SK-N-SH (cell line): ENCODE measurements around the gene CCDC18.

Source experiments
- CHD2 ChIP-seq: fragments of 150-350 bp; IDR thresholded peaks from 2 replicates; pipeline ENCODE4 v1.6.1; 2018; ENCODE audit warnings: low read length; ENCODE audit not compliant: partially characterized antibody
- CTCF ChIP-seq: fragments of 200-600 bp; sonication (generic); IDR thresholded peaks from 2 replicates; pipeline ENCODE4 v1.6.1; 2017; ENCODE audit warnings: antibody characterized with exemption, mild to moderate bottlenecking, moderate library complexity
- EP300 ChIP-seq, 2 experiments: IDR thresholded peaks; 2 replicates each; pipeline versions ENCODE4 v1.4.0 to v1.6.1; 2012; ENCODE audit warnings: borderline replicate concordance in 1 of 2, low read depth in 1 of 2, low read length in 1 of 2
- EZH2phosphoT487 ChIP-seq: fragments of 200-600 bp; sonication (generic); IDR thresholded peaks from 2 replicates; pipeline ENCODE4 v1.6.1; 2017; ENCODE audit warnings: low read depth, mixed run types, mild to moderate bottlenecking, antibody characterized with exemption, moderate library complexity, borderline replicate concordance
- FOXM1 ChIP-seq: IDR thresholded peaks from 2 replicates; pipeline ENCODE4 v1.4.0; 2012; ENCODE audit warnings: low read depth, mild to moderate bottlenecking
- JUND ChIP-seq: IDR thresholded peaks from 2 replicates; pipeline ENCODE4 v1.4.0; 2012
- POLR2AphosphoS5 ChIP-seq: IDR thresholded peaks from 2 replicates; pipeline ENCODE4 v1.6.1; 2012; ENCODE audit warnings: low read depth, low read length
- RFX5 ChIP-seq: IDR thresholded peaks from 2 replicates; pipeline ENCODE4 v1.6.1; 2012; ENCODE audit warnings: mild to moderate bottlenecking, improper control_type of control experiment, low read length
- YY1 ChIP-seq: IDR thresholded peaks from 2 replicates; pipeline ENCODE4 v1.4.0; 2012; ENCODE audit warnings: low read depth, mild to moderate bottlenecking
- TF ChIP-seq, protein P1 (sequence below): IDR thresholded peaks from 2 replicates; pipeline ENCODE4 v1.4.0; 2012; ENCODE audit warnings: low read depth
- TF ChIP-seq, protein P2 (sequence below): IDR thresholded peaks from 2 replicates; pipeline ENCODE4 v1.4.0; 2012; ENCODE audit warnings: low read depth, borderline replicate concordance

DNA sequence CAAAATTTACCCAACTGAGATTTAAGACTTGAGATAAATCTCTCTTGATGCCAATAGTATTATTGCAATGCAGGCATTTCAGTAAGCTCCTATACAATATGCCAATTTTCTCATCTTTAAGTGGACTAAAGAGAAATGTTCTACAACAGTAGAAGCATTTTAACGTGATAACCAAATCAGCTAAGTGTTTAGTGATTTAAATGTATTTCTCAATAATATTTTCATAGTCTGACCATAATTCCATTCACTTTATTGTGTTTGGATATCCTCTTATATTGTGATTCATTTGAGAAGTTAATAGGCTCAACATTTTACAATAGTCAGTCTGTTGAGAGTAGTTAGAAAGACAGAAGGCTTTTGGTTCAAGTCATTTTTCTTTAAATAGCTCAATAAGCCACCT, 120.6 kb downstream of the CCDC18 start:
- TF ChIP-seq YY1 (no peak), JUND (no peak), FOXM1 (no peak), CTCF (no peak), EZH2phosphoT487 (no peak), EP300 (IDR thresholded peaks at IDR 0.05; ENCODE audit: borderline replicate concordance in 1 of 2, low read depth in 1 of 2, low read length in 1 of 2) (no peak), RFX5 (no peak), POLR2AphosphoS5 (no peak), CHD2 (no peak)
- TF ChIP-seq, protein P1, sequence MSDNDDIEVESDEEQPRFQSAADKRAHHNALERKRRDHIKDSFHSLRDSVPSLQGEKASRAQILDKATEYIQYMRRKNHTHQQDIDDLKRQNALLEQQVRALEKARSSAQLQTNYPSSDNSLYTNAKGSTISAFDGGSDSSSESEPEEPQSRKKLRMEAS = no peak
- TF ChIP-seq, protein P2, sequence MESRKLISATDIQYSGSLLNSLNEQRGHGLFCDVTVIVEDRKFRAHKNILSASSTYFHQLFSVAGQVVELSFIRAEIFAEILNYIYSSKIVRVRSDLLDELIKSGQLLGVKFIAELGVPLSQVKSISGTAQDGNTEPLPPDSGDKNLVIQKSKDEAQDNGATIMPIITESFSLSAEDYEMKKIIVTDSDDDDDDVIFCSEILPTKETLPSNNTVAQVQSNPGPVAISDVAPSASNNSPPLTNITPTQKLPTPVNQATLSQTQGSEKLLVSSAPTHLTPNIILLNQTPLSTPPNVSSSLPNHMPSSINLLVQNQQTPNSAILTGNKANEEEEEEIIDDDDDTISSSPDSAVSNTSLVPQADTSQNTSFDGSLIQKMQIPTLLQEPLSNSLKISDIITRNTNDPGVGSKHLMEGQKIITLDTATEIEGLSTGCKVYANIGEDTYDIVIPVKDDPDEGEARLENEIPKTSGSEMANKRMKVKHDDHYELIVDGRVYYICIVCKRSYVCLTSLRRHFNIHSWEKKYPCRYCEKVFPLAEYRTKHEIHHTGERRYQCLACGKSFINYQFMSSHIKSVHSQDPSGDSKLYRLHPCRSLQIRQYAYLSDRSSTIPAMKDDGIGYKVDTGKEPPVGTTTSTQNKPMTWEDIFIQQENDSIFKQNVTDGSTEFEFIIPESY = no peak
